HG02938 (cell line): Measurements from ENCODE around the gene FNIP1.
"Not testable (repeated sequence)": the region's sequence is repeated elsewhere in the genome, so short reads cannot be mapped to it uniquely, and the experiment has no call there.

Experiments
- ATAC-seq: cut with Tn5 transposase; IDR thresholded peaks from one replicate; pipeline ENCODE4 v1.9.1; 2021; ENCODE audit warnings: mild to moderate bottlenecking, moderate library complexity; ENCODE audit not compliant: unreplicated experiment

The FNIP1 gene

GRCh38 chr5:131754363-131754762 is 42.5 kb downstream of the FNIP1 start:
- no peak for ATAC-seq

- ATAC-seq: no peak
These were observed 45.3 kb downstream of the FNIP1 start for GRCh38 chr5:131751506-131751905.

- ATAC-seq: no peak
These were observed 46.9 kb downstream of the FNIP1 start for GRCh38 chr5:131749723-131750470.

- ATAC-seq: no peak
These were observed 47.7 kb downstream of the FNIP1 start for GRCh38 chr5:131749138-131749537.

- peak; percentile 86 for ATAC-seq
These were observed 49.4 kb downstream of the FNIP1 start for GRCh38 chr5:131747180-131748105.

- no peak for ATAC-seq
These were observed 50.4 kb downstream of the FNIP1 start for GRCh38 chr5:131746423-131746822.

- ATAC-seq: no peak
These were observed 51.1 kb downstream of the FNIP1 start for GRCh38 chr5:131745703-131746102.

- no peak for ATAC-seq
These were observed 51.7 kb downstream of the FNIP1 start for GRCh38 chr5:131745155-131745554.

DNA sequence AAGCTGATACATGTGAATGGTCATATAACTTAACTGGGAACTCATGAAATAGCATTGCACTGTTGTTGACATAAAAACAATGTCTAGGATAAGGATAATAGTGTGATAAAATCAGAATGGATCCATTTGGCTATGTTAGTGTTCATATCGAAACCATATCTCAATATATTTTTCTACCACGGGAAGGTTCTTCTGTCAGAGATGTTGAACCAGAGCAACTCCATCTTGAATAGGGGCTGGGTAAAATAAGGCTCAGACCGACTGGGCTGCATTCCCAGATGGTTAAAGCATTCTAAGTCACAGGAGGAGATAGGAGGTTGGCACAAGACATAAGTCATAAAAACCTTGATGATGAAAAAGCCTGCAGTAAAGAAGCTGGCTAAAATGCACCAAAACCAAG is 56.3 kb downstream of the FNIP1 start:
- ATAC-seq: no peak

DNA sequence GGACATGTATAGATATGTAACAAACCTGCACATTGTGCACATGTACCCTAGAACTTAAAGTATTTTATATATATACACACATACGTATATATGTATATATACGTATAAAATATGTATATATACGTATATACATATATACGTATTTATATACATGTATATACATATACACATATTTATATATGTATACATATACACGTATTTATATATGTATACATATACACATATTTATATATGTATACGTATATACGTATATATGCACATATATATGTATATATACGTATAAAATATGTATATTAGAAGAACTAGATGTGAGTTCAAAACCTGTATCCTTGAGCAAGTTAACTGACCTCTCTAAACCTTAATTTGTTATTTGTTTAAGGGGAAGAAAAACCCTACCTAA is 61.4 kb downstream of the FNIP1 start:
- no peak for ATAC-seq

DNA sequence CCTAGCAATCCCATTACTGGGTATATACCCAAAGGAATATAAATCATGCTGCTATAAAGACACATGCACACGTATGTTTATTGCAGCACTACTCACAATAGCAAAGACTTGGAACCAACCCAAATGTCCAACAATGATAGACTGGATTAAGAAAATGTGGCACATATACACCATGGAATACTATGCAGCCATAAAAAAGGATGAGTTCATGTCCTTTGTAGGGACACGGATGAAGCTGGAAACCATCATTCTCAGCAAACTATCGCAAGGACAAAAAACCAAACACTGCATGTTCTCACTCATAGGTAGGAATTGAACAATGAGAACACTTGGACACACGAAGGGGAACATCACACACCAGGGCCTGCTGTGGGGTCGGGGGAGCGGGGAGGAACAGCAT is 61.9 kb downstream of the FNIP1 start:
- not testable (repeated sequence) for ATAC-seq

DNA sequence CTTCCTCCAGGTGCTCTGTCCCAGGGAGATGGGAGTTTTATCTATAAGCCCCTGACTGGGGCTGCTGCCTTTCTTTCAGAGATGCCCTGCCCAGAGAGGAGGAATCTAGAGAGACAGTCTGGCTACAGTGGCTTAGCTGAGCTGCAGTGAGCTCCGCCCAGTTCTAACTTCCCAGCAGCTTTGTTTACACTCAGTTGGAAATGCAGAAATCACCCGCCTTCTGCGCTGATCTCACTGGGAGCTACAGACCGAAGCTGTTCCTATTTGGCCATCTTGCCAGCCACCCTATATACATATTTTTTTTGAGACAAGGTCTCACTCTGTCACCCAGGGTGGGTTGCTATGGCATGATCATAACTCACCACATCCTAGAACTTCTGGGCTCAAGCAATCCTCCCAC is 67.5 kb downstream of the FNIP1 start:
- not testable (repeated sequence) for ATAC-seq

DNA sequence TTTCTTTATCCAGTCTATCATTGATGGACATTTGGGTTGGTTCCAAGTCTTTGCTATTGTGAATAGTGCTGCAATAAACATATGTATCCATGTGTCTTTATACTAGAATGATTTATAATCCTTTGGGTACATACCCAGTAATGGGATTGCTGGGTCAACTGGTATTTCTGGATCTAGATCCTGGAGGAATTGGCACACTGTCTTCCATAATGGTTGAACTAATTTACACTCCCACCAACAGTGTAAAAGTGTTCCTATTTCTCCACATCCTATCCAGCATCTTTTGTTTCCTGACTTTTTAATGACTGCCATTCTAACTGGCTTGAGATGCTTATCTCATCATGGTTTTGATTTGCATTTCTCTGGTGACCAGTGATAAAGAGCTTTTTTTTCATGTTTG is 72.7 kb downstream of the FNIP1 start:
- ATAC-seq: not testable (repeated sequence)

- no peak for ATAC-seq
These were observed 76.1 kb downstream of the FNIP1 start for GRCh38 chr5:131720714-131721113.

- no peak for ATAC-seq
These were observed 77.3 kb downstream of the FNIP1 start for GRCh38 chr5:131719564-131719963.

GRCh38 chr5:131718487-131719014 is 78.3 kb downstream of the FNIP1 start:
- no peak for ATAC-seq

DNA sequence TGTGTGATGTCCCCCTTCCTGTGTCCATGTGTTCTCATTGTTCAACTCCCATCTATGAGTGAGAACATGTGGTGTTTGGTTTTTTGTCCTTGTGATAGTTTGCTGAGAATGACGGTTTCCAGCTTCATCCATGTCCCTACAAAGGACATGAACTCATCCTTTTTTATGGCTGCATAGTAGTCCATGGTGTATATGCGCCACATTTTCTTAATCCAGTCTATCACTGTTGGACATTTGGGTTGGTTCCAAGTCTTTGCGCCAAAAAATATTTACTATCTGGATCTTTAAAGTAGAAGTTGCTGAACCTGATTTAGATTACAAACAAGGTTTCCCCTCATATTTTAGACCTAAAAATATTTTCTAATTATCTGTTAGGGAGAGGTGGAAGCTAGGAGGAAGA is 79.7 kb downstream of the FNIP1 start:
- ATAC-seq: not testable (repeated sequence)

GRCh38 chr5:131716650-131717049 is 80.2 kb downstream of the FNIP1 start:
- ATAC-seq: no peak

GRCh38 chr5:131710391-131710790 is 86.4 kb downstream of the FNIP1 start:
- ATAC-seq: no peak

DNA sequence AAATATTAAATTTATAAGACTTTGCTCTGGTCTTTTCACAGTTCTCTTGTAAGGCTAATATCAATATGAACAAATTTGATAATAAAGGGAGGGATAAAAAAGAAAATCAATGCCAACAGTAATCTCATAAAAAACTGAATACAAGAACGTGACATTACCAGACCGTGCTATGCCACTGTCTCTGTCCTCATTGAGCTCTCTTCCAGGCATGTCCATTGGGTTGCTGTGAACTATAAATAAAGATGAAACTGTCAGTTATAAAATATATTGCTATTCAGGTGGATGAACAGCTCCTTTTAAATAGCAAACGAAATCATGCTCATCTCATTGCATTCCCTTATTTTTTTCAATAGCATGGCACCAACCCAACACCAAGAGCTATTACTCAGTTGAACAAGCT is 87.8 kb downstream of the FNIP1 start:
- no peak for ATAC-seq

DNA sequence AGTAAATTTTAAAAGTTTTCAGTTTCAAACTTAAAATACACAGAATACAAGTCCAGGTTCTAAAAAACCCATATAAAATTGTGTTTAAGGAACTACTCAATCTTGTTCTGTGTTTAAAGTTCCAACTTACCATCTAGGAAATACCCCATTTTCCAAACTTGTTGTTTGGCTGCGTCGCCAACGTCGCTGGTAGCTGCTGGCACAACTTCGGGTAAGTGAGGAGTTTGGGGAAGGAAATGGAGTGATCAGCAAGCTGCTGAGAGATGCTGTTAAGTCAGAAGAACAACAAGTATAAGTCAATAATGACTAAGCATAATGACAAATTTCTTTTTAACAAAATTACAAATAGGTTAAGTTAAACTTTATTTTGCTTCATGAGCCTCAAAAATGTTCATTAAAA is 90.5 kb downstream of the FNIP1 start:
- ATAC-seq: no peak

DNA sequence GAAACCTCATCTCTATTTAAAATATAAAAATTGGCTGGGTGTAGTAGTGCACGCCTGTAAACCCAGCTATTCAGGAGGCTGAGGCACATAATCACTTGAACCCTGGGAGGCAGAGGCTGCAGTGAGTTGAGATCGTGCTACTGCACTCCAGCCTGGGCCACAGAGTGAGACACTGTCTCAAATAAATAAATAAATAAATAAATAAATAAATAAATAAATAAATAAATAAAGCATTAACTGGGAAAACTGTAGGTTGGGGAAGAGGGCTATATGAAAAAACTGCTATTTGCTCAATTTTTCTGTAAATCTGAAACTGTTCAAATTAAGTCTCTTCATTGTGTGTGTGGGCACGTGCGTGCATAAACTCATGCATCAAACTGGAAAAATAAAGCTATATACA is 101.9 kb downstream of the FNIP1 start:
- no peak for ATAC-seq
